Memory B cell (primary cell): ENCODE data around the gene EFCC1.

Experiments
- ATAC-seq: fragments of 150-1000 bp; cut with Tn5 transposase; 2 replicates; pipeline ENCODE4 v1.10.0; 2021; ENCODE audit warnings: low read depth, mild to moderate bottlenecking, moderate library complexity
- DNase-seq, 2 donors: peaks; one replicate each; pipeline ENCODE4 v3.0.0; 2022; ENCODE audit warnings: low spot score in 2 of 2
- H3K27ac Mint-ChIP-seq: one replicate; pipeline ENCODE4 v1.8.0; 2022; ENCODE audit warnings: mild to moderate bottlenecking, moderate library complexity, mixed read lengths
- H3K27me3 Mint-ChIP-seq: one replicate; pipeline ENCODE4 v1.8.0; 2022; ENCODE audit warnings: mixed read lengths
- H3K36me3 Mint-ChIP-seq: one replicate; pipeline ENCODE4 v1.8.0; 2022; ENCODE audit warnings: mild to moderate bottlenecking, mixed read lengths
- H3K4me1 Mint-ChIP-seq: one replicate; pipeline ENCODE4 v1.8.0; 2022; ENCODE audit warnings: mixed read lengths
- H3K4me3 Mint-ChIP-seq: one replicate; pipeline ENCODE4 v1.8.0; 2022; ENCODE audit warnings: mild to moderate bottlenecking, moderate library complexity, mixed read lengths
- H3K9me3 Mint-ChIP-seq: one replicate; pipeline ENCODE4 v1.8.0; 2022; ENCODE audit warnings: mixed read lengths

The EFCC1 gene

GRCh38 chr3:129036222-129037092 is 35.4 kb downstream of the EFCC1 start:
- Mint-ChIP-seq H3K27me3 (peaks cover 17% of the 10 kb centered on the region), H3K36me3 (no peaks in the 10 kb centered on the region), H3K27ac (no peak overlapping the region), H3K4me1 (peaks cover 2% of the 10 kb centered on the region), H3K4me3 (no peak overlapping the region), H3K9me3 (no peaks in the 10 kb centered on the region)
- no peak for DNase-seq
- ATAC-seq, result no peak

- no peak for ATAC-seq
- H3K4me3 Mint-ChIP-seq, result no peak overlapping the region
- peaks cover 19% of the 10 kb centered on the region for H3K27me3 Mint-ChIP-seq
- peaks cover 2% of the 10 kb centered on the region for H3K4me1 Mint-ChIP-seq
- H3K36me3 Mint-ChIP-seq, result no peaks in the 10 kb centered on the region
- DNase-seq, result no peak
- no peaks in the 10 kb centered on the region for H3K9me3 Mint-ChIP-seq
- H3K27ac Mint-ChIP-seq, result no peak overlapping the region
Observed at GRCh38 chr3:129037093-129037419, 36.0 kb downstream of the EFCC1 start.

GRCh38 chr3:129038121-129038855 is 37.2 kb downstream of the EFCC1 start:
- DNase-seq (no peak), ATAC-seq (no peak)
- peaks cover 2% of the 10 kb centered on the region for H3K4me1 Mint-ChIP-seq
- H3K4me3 Mint-ChIP-seq, result no peak overlapping the region
- H3K36me3 Mint-ChIP-seq, result peaks cover 3% of the 10 kb centered on the region
- peaks cover 28% of the 10 kb centered on the region for H3K27me3 Mint-ChIP-seq
- H3K9me3 Mint-ChIP-seq, result peaks cover 7% of the 10 kb centered on the region
- H3K27ac Mint-ChIP-seq, result no peak overlapping the region

- Mint-ChIP-seq H3K27me3 (peaks cover 30% of the 10 kb centered on the region), H3K4me1 (peaks cover 2% of the 10 kb centered on the region), H3K4me3 (no peak overlapping the region), H3K9me3 (peaks cover 7% of the 10 kb centered on the region), H3K36me3 (peaks cover 8% of the 10 kb centered on the region), H3K27ac (no peak overlapping the region)
- no peak for ATAC-seq
- no peak for DNase-seq
Observed at GRCh38 chr3:129039271-129040038, 38.4 kb downstream of the EFCC1 start.

- DNase-seq (no peak), ATAC-seq (no peak)
- peaks cover 10% of the 10 kb centered on the region for H3K9me3 Mint-ChIP-seq
- H3K4me3 Mint-ChIP-seq, result no peak overlapping the region
- peaks cover 8% of the 10 kb centered on the region for H3K36me3 Mint-ChIP-seq
- peaks cover 2% of the 10 kb centered on the region for H3K4me1 Mint-ChIP-seq
- peaks cover 30% of the 10 kb centered on the region for H3K27me3 Mint-ChIP-seq
- no peak overlapping the region for H3K27ac Mint-ChIP-seq
Observed at GRCh38 chr3:129040039-129040336, 38.9 kb downstream of the EFCC1 start.

- Mint-ChIP-seq H3K36me3 (peaks cover 8% of the 10 kb centered on the region), H3K4me1 (peaks cover 2% of the 10 kb centered on the region), H3K27me3 (peaks cover 32% of the 10 kb centered on the region), H3K9me3 (peaks cover 10% of the 10 kb centered on the region), H3K4me3 (no peak overlapping the region), H3K27ac (no peak overlapping the region)
- DNase-seq, result no peak
- ATAC-seq, result no peak
Observed at GRCh38 chr3:129040579-129041300, 39.6 kb downstream of the EFCC1 start.

GRCh38 chr3:129045675-129046036 is 44.6 kb downstream of the EFCC1 start:
- ATAC-seq (peak; percentile 44), DNase-seq (no peak)
- Mint-ChIP-seq H3K4me1 (no peaks in the 10 kb centered on the region), H3K9me3 (peaks cover 16% of the 10 kb centered on the region), H3K36me3 (peaks cover 13% of the 10 kb centered on the region), H3K27ac (no peak overlapping the region), H3K27me3 (peaks cover 27% of the 10 kb centered on the region), H3K4me3 (no peak overlapping the region)

- Mint-ChIP-seq H3K4me3 (no peak overlapping the region), H3K4me1 (no peaks in the 10 kb centered on the region), H3K36me3 (peaks cover 13% of the 10 kb centered on the region), H3K27ac (no peak overlapping the region), H3K9me3 (peaks cover 16% of the 10 kb centered on the region), H3K27me3 (peaks cover 26% of the 10 kb centered on the region)
- ATAC-seq (peak; percentile 29), DNase-seq (no peak)
Observed at GRCh38 chr3:129046037-129046731, 45.1 kb downstream of the EFCC1 start.

GRCh38 chr3:129046732-129047552 is 45.8 kb downstream of the EFCC1 start:
- H3K36me3 Mint-ChIP-seq, result peaks cover 13% of the 10 kb centered on the region
- no peak for ATAC-seq
- no peaks in the 10 kb centered on the region for H3K4me1 Mint-ChIP-seq
- H3K27me3 Mint-ChIP-seq, result peaks cover 22% of the 10 kb centered on the region
- DNase-seq, result no peak
- peaks cover 16% of the 10 kb centered on the region for H3K9me3 Mint-ChIP-seq
- H3K27ac Mint-ChIP-seq, result no peak overlapping the region
- no peak overlapping the region for H3K4me3 Mint-ChIP-seq

GRCh38 chr3:129047553-129047839 is 46.4 kb downstream of the EFCC1 start:
- Mint-ChIP-seq H3K4me1 (no peaks in the 10 kb centered on the region), H3K36me3 (peaks cover 10% of the 10 kb centered on the region), H3K27me3 (peaks cover 17% of the 10 kb centered on the region), H3K27ac (no peak overlapping the region), H3K9me3 (peaks cover 13% of the 10 kb centered on the region), H3K4me3 (no peak overlapping the region)
- no peak for DNase-seq
- ATAC-seq, result no peak

GRCh38 chr3:129050556-129051295 is 49.6 kb downstream of the EFCC1 start:
- Mint-ChIP-seq H3K27ac (no peak overlapping the region), H3K4me3 (no peak overlapping the region), H3K27me3 (peaks cover 11% of the 10 kb centered on the region), H3K9me3 (peaks cover 6% of the 10 kb centered on the region), H3K4me1 (peaks cover 6% of the 10 kb centered on the region), H3K36me3 (peaks cover 5% of the 10 kb centered on the region)
- ATAC-seq, result no peak
- DNase-seq, result no peak

GRCh38 chr3:129051871-129052340 is 50.8 kb downstream of the EFCC1 start:
- Mint-ChIP-seq H3K27ac (no peak overlapping the region), H3K4me3 (no peak overlapping the region), H3K27me3 (peaks cover 17% of the 10 kb centered on the region), H3K9me3 (peaks cover 6% of the 10 kb centered on the region), H3K36me3 (peaks cover 5% of the 10 kb centered on the region), H3K4me1 (peaks cover 6% of the 10 kb centered on the region)
- ATAC-seq, result no peak
- DNase-seq, result no peak
